MCF 10A (cell line): ENCODE data around the gene CCDC24. TPM values are rescaled to one million over a fixed set of nuclear protein-coding genes. Genes with fewer than 3 reads are reported as not detected.

Experiments
- BruUV-seq: library from RNA; stranded (reverse); fragments of 400-500 nt; replicated peaks from 2 replicates; lab custom pipeline; 2021; lab: Mats Ljungman, UMichigan
- CTCF ChIA-PET: fragments of 300-600 bp; sonication (Branson Sonifier 250); formaldehyde crosslinking; extraction: SDS; loops from one replicate; lab custom pipeline; 2021; ENCODE audit warnings: antibody characterized with exemption, inconsistent platforms; lab: Yijun Ruan, JAX
- POLR2A ChIA-PET: fragments of 300-600, 350-650 bp; sonication (Branson Sonifier 250); formaldehyde crosslinking; extraction: SDS; loops from one replicate; lab custom pipeline; 2020; ENCODE audit warnings: antibody characterized with exemption, inconsistent platforms; lab: Yijun Ruan, JAX
- DNase-seq: peaks from one replicate; pipeline ENCODE4 v3.0.0-alpha.2; 2018; ENCODE audit not compliant: unreplicated experiment
- H3K27ac Mint-ChIP-seq: one replicate; pipeline ENCODE4 v1.8.0; 2022; ENCODE audit warnings: mild to moderate bottlenecking, low read depth, mixed read lengths; ENCODE audit not compliant: unreplicated experiment
- H3K27me3 Mint-ChIP-seq: one replicate; pipeline ENCODE4 v1.8.0; 2022; ENCODE audit warnings: mixed read lengths; ENCODE audit not compliant: insufficient read depth, unreplicated experiment
- H3K36me3 Mint-ChIP-seq: one replicate; pipeline ENCODE4 v1.8.0; 2022; ENCODE audit warnings: mild to moderate bottlenecking, moderate library complexity, mixed read lengths; ENCODE audit not compliant: insufficient read depth, unreplicated experiment
- H3K4me1 Mint-ChIP-seq: one replicate; pipeline ENCODE4 v1.8.0; 2022; ENCODE audit warnings: mixed read lengths; ENCODE audit not compliant: insufficient read depth, unreplicated experiment
- H3K4me3 Mint-ChIP-seq: one replicate; pipeline ENCODE4 v1.8.0; 2022; ENCODE audit warnings: mild to moderate bottlenecking, moderate library complexity, mixed read lengths; ENCODE audit not compliant: unreplicated experiment
- H3K9me3 Mint-ChIP-seq: one replicate; pipeline ENCODE4 v1.8.0; 2022; ENCODE audit warnings: mixed read lengths; ENCODE audit not compliant: unreplicated experiment
- intact Hi-C: fragments of 100-400 bp; cut with micrococcal nuclease; formaldehyde crosslinking; loops from 2 replicates; pipeline ENCODE4 v1.14.1; 2022
- total RNA-seq: library from RNA; stranded (reverse); gene quantifications from 2 replicates; pipeline ENCODE4 v1.2.3, GENCODE V29; 2022
- TF ChIP-seq, protein P1 (sequence below): fragments of 200-600 bp; IDR thresholded peaks from one replicate; pipeline ENCODE4 v1.8.0; 2022; ENCODE audit warnings: antibody characterized with exemption, mild to moderate bottlenecking; ENCODE audit not compliant: unreplicated experiment

The CCDC24 gene
- total RNA-seq, 1 experiment from 2014 or later = 4.8 TPM

DNA sequence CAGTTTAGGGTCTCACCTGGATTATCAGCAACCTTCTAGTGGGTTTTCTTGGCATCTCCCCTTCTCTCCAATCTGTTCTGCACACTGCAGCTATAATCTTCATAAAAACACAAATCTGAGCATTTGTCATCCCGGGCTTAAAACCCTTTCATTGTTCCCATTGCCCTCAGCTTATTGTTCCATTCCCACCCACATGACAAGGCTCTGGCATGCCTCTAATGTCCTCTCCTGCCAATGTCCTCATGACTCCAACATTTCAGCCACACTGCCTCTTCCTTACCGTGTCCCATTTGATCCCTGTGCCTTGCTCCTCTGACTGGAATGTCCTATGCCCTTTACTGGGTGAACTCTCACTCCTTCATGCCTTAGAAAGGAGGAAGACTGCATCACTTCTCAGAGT is 29.1 kb upstream of the CCDC24 start:
- POLR2A ChIA-PET = no interaction called here
- TF ChIP-seq, protein P1, sequence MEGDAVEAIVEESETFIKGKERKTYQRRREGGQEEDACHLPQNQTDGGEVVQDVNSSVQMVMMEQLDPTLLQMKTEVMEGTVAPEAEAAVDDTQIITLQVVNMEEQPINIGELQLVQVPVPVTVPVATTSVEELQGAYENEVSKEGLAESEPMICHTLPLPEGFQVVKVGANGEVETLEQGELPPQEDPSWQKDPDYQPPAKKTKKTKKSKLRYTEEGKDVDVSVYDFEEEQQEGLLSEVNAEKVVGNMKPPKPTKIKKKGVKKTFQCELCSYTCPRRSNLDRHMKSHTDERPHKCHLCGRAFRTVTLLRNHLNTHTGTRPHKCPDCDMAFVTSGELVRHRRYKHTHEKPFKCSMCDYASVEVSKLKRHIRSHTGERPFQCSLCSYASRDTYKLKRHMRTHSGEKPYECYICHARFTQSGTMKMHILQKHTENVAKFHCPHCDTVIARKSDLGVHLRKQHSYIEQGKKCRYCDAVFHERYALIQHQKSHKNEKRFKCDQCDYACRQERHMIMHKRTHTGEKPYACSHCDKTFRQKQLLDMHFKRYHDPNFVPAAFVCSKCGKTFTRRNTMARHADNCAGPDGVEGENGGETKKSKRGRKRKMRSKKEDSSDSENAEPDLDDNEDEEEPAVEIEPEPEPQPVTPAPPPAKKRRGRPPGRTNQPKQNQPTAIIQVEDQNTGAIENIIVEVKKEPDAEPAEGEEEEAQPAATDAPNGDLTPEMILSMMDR = no peak
- H3K4me1 Mint-ChIP-seq = no peaks in the 10 kb centered on the region
- CTCF ChIA-PET = interaction anchor here (1.7 kb wide), 1 partner anchor 28 kb away, joined by 10 read pairs; no protein-coding TSS in a partner anchor
- no peaks in the 10 kb centered on the region for H3K9me3 Mint-ChIP-seq
- intact Hi-C loops = no loop called here
- no peaks in the 10 kb centered on the region for H3K27me3 Mint-ChIP-seq
- H3K4me3 Mint-ChIP-seq = no peak overlapping the region
- DNase-seq = no peak
- no TSS peak for BruUV-seq
- no peak overlapping the region for H3K27ac Mint-ChIP-seq
- peaks cover 12% of the 10 kb centered on the region for H3K36me3 Mint-ChIP-seq

DNA sequence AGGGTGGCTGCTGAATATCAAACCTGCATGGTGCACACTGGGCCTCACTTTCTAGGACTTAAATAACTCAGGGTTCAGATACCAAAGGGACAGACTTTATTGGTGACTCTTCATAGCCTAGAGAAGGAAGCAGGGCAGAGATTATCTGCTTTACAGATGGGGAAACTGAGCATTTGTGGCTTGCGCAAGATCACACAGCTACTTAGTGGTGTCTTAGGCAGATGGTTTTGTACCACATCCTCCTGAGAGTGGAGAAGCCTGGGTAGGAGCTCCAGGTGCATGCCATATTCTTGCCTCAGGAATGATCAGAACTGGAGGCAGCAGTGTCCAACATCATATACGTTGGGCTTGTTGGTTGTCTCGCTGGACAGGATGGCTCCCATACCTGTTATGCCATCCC is 28.4 kb upstream of the CCDC24 start:
- ChIA-PET CTCF (interaction anchor here (1.7 kb wide), 1 partner anchor 29 kb away, joined by 10 read pairs; no protein-coding TSS in a partner anchor), POLR2A (no interaction called here)
- H3K27ac Mint-ChIP-seq = no peak overlapping the region
- BruUV-seq = no TSS peak
- H3K36me3 Mint-ChIP-seq = peaks cover 12% of the 10 kb centered on the region
- H3K4me1 Mint-ChIP-seq = no peaks in the 10 kb centered on the region
- intact Hi-C loops = no loop called here
- TF ChIP-seq, protein P1 = no peak
- no peaks in the 10 kb centered on the region for H3K9me3 Mint-ChIP-seq
- DNase-seq = no peak
- H3K27me3 Mint-ChIP-seq = no peaks in the 10 kb centered on the region
- no peak overlapping the region for H3K4me3 Mint-ChIP-seq

DNA sequence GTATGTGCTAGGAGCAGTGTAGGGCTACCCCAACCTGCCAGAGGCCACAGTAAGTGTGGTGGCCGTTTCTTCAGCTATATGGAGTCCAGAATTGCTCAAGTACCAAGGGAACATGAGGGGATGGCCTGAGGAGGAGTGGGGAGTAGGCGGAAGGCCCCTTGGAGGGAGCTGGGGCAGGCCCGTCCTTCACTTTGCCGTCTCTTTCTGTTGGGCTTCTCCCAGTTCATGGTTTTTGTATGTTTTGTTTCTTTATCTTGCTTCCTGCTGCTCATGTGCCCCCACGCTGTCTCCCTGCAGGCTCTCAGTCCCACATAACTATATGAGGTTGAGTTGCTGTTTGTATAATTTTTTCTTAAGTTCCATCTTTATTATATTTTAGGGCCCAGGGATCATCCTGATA is 27.5 kb upstream of the CCDC24 start:
- H3K4me1 Mint-ChIP-seq = no peaks in the 10 kb centered on the region
- H3K36me3 Mint-ChIP-seq = peaks cover 12% of the 10 kb centered on the region
- intact Hi-C loops = no loop called here
- no peak for DNase-seq
- H3K27me3 Mint-ChIP-seq = no peaks in the 10 kb centered on the region
- no peaks in the 10 kb centered on the region for H3K9me3 Mint-ChIP-seq
- no peak overlapping the region for H3K27ac Mint-ChIP-seq
- ChIA-PET CTCF (interaction anchor here (1.2 kb wide), 1 partner anchor 11 kb away, joined by 4 read pairs; the partner anchor contains the start of gene ATP6V0B), POLR2A (interaction anchor here (0.7 to 1.0 kb wide), 2 partner anchors 11 to 13 kb away, joined by 3 to 8 read pairs; partner anchors contain the start of gene ATP6V0B)
- BruUV-seq = no TSS peak
- TF ChIP-seq, protein P1 = no peak
- H3K4me3 Mint-ChIP-seq = no peak overlapping the region

DNA sequence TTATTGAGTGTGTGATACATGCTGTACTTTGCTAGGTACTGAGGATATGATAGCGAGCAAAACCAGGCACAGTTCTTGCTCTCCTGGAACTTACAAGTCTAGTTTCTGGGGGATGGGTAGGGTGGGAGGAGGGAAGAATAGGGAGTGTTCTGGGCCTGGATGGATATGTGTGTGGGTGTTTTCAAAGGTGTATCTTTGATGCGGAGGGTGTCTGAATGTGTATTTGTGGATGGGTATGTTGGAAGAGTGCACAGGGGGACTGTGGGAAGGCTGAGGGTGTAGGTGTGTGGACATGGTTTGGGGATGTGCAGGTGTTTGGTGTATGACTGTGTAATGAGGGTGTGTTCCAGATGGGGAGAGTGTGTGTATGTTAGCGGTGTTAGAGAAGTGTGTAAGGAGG is 26.1 kb upstream of the CCDC24 start:
- ChIA-PET CTCF (no interaction called here), POLR2A (no interaction called here)
- DNase-seq = no peak
- H3K27me3 Mint-ChIP-seq = no peaks in the 10 kb centered on the region
- no peaks in the 10 kb centered on the region for H3K9me3 Mint-ChIP-seq
- H3K4me1 Mint-ChIP-seq = no peaks in the 10 kb centered on the region
- no TSS peak for BruUV-seq
- TF ChIP-seq, protein P1 = no peak
- peaks cover 12% of the 10 kb centered on the region for H3K36me3 Mint-ChIP-seq
- no peak overlapping the region for H3K4me3 Mint-ChIP-seq
- no peak overlapping the region for H3K27ac Mint-ChIP-seq
- intact Hi-C loops = no loop called here
